ENCODE data around the gene UBE2J2.

UBE2J2 gene

DNA sequence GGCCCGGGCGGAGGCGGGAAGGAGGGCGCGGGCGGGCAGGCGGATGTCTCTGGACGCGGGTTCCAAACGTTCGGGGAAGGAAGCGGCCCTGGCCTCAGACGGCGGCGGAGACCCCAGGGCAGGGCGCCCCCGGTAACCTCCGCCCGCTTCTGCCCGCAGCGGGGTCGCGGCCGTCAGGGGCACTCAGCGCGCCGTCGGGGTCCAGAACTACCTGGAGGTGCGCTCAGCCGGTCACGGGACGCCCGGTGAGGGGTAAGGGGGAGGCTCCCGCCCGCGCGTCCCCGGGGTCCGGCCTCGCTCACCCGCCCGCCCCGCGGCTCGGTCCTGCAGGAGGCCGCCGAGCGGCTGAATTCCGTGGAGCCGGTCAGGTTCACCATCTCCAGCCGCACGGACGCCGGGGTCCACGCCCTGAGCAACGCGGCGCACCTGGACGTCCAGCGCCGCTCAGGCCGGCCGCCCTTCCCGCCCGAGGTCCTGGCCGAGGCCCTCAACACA, 35.1 kb upstream of the UBE2J2 start:
- DNase-seq (ENCODE audit: low spot score): peak; percentile 67

DNA sequence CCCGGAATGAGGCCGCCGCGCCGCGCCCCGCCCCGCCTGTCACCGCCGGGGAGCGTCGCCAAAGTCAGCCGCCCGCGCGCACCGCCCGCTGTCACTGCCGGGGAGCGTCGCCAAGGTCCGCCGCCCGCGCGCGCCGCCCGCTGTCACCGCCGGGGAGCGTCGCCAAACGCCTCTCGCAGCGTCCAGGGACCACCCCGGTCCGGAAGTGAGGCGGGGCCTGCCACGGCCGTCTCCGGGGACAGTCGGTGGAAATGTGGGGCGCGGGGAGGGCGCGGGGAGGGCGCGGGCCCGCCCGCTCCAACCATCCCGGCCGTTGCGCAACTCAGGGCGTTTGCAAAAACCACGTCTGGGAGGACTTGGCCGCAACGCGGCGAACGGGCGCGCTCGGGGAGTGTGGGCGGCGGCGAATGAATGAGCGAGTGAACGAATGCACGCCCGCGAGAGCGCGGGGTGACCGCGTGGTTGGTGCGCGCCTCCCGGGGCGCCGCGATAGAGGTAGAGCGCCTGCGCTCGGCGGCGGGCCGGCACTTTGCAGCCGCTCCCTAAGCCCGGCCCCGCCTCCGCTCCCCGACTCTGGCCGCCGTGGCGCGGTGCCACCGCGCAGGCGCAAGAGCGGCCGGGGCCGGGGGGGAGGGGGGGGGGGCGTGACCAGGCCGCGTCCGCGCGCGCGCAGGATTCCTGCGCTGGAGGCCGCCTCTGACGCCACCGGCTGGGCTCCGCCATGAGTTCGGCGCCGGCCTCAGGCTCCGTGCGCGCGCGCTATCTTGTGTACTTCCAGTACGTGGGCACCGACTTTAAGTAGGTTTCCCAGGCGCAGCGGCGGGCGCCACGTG, 34.5 kb upstream of the UBE2J2 start, which contains the start of the genes ACAP3 and PUSL1:
ACAP3 (minus strand) TSS at position 8 of the 833 bp plus-strand sequence. CDS start 115 bp downstream, outside the sequence.
PUSL1 (plus strand) TSS at position 675 of the 833 bp plus-strand sequence; CDS start at position 722, 47 bp downstream.
- peak; percentile 100 for DNase-seq (ENCODE audit: low spot score)
- TF ChIP-seq, protein P1, sequence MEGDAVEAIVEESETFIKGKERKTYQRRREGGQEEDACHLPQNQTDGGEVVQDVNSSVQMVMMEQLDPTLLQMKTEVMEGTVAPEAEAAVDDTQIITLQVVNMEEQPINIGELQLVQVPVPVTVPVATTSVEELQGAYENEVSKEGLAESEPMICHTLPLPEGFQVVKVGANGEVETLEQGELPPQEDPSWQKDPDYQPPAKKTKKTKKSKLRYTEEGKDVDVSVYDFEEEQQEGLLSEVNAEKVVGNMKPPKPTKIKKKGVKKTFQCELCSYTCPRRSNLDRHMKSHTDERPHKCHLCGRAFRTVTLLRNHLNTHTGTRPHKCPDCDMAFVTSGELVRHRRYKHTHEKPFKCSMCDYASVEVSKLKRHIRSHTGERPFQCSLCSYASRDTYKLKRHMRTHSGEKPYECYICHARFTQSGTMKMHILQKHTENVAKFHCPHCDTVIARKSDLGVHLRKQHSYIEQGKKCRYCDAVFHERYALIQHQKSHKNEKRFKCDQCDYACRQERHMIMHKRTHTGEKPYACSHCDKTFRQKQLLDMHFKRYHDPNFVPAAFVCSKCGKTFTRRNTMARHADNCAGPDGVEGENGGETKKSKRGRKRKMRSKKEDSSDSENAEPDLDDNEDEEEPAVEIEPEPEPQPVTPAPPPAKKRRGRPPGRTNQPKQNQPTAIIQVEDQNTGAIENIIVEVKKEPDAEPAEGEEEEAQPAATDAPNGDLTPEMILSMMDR (IDR thresholded peaks at IDR 0.05; ENCODE audit: extremely low read depth, missing control alignments): no peak

More for the DNA sequence above, 35.1 kb upstream of the UBE2J2 start:
- TF ChIP-seq, protein P1 (IDR thresholded peaks at IDR 0.05; ENCODE audit: extremely low read depth, missing control alignments): no peak

DNA sequence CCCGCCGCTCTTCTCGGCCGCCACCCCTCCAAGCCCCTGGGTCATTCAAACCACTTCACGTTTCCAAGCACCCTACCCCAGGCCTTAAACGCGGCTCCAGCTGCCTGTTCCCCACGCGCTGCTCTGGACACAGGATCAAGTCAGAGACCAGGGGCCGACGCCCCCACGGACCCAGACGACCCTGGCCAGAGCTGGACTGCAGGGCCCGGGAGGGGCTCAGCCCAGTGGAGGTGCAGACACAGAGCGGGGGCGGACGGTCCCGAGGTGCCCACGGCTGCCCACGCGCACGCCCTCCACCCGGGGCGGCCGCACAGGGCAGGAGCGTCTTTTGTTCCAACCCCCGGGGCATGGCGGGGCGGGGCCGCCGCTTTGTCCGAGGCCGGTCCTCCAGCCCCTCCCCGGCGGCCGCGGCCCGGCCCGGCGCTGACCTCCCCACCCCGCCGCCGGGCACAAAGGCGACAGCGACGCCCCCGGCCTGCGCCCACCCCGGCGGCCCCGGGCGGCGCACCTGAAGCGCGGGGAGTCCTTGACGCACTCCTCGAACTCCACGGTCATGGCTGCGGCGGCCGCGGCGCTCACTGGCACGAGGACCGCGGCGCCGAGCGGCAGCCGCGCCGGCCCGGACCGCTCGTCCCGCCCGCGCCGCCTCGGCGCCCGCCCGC, 33.7 kb upstream of the UBE2J2 start:
- DNase-seq (ENCODE audit: low spot score): no peak

DNA sequence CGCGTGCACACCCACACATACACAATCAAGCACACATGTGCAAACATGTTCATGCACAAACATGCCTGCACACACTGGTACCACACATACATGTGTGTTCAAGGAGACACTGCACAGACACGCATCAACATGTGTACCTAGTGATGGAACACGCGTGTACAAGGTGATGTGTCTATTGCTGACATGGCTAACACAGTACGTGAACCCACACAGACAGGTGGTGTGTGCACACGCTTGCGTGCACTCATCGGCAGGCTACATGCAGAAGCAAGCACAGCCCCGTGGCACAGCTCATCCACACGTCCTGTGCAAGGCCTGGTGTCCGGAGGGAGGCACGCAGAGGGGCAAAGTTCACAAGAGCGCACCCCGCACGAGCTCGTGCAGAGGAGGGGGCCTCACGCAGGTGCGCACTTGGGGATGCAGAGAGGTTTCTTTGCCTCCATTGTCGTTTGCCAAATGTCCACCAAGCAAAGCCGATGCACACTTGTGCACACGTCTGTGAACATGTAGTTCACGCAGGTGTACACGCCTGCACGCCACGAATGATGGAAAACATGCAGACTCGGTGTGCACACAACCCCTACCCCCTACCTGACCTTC, 33.1 kb upstream of the UBE2J2 start:
- TF ChIP-seq, protein P1 (IDR thresholded peaks at IDR 0.05; ENCODE audit: extremely low read depth, missing control alignments): no peak
- DNase-seq (ENCODE audit: low spot score): no peak

More for the DNA sequence above, 33.7 kb upstream of the UBE2J2 start:
- TF ChIP-seq, protein P1 (IDR thresholded peaks at IDR 0.05; ENCODE audit: extremely low read depth, missing control alignments): no peak

DNA sequence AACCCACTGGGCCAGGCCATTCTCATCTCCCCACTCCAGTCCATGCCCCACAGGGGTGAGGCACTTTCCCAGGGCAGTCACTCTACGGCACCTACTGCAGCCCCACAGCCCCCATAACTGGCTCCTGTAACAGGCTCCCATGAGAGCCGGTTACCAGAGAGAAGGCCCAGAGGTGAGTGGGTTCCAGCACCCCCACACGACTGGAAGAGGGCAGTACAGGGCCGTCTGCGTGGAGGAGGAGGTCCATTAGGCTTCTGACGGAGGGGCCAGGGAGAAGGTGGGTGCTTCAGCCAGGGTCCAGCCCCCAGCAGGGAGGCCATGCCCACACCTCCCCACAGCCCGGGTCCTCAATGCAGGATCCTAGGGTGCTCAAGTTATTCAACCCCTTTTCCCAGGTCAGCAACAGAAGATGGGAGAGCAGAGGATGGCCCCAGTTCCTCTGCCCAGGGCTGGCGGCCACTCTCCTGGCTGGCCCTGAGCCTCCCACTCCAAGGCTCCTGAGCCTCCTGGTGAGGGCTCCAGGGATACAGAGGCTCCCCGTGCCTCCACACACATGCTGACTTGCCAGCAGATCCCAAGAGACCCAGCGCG, 32.5 kb upstream of the UBE2J2 start:
- TF ChIP-seq, protein P1 (IDR thresholded peaks at IDR 0.05; ENCODE audit: extremely low read depth, missing control alignments): no peak
- peak; percentile 66 for DNase-seq (ENCODE audit: low spot score)

DNA sequence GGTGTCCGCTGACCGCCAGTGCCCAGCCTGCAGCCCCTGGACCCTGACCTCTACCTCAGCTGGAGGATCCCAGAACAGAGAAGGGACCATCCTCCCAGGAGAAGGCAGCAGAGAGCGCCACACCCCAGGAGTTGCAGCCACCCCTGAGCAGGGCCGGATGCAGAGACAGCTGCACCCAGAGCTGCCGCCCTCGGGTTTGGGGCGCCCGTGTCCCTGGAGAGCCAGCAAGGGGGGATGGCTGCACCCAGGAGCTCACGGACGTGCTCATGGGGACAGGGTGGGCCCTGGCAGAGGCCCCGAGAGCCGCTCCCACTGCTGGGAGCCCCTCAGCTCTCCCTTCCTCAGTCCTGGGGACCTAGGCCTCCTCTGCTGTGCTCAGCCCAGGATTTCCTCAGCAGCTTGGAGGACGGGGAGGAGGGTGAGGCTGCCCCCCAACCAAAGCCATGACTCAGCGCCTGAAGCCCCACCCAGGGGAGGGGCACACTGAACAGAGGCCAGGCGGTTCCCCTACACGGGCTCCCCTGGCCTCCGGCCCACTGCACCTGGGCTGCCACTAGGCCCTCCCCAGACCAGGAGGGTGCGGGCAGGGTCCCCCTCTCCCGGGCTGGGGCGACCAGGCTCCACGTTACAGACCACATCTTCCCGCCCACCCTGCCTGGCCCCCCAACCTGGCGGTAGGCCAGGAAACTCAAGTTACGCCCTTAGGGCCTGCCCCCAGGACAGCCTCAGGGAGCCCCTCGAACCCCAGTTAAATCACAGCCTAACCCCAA, 31.8 kb upstream of the UBE2J2 start:
- TF ChIP-seq, protein P1 (IDR thresholded peaks at IDR 0.05; ENCODE audit: extremely low read depth, missing control alignments): no peak

More for the DNA sequence above, 31.8 kb upstream of the UBE2J2 start:
- peak; percentile 83 for DNase-seq (ENCODE audit: low spot score)
